GM23338 (cell line): Measurements from ENCODE around the gene LOXL1.

Experiments
- JUNB ChIP-seq: IDR thresholded peaks from one replicate; pipeline ENCODE4 v1.6.1; 2016; ENCODE audit warnings: antibody characterized with exemption; ENCODE audit not compliant: unreplicated experiment
- ZNF114 ChIP-seq: fragments of 250-450 bp; sonication (Bioruptor Pico); IDR thresholded peaks from 2 replicates; pipeline ENCODE4 v1.5.0; 2020; ENCODE audit warnings: mild to moderate bottlenecking, moderate library complexity
- TF ChIP-seq, protein P1 (sequence below), 2 experiments: fragments of 200-600 bp in 1 of 2; sonication (generic) in 1 of 2; conservative IDR thresholded peaks; 2 replicates each; pipeline versions ENCODE4 v1.5.1 to v1.6.1; 2016 to 2017; ENCODE audit warnings: antibody characterized with exemption in 2 of 2, low read depth in 2 of 2, mild to moderate bottlenecking in 2 of 2, moderate library complexity in 1 of 2

- TF ChIP-seq, protein P1, sequence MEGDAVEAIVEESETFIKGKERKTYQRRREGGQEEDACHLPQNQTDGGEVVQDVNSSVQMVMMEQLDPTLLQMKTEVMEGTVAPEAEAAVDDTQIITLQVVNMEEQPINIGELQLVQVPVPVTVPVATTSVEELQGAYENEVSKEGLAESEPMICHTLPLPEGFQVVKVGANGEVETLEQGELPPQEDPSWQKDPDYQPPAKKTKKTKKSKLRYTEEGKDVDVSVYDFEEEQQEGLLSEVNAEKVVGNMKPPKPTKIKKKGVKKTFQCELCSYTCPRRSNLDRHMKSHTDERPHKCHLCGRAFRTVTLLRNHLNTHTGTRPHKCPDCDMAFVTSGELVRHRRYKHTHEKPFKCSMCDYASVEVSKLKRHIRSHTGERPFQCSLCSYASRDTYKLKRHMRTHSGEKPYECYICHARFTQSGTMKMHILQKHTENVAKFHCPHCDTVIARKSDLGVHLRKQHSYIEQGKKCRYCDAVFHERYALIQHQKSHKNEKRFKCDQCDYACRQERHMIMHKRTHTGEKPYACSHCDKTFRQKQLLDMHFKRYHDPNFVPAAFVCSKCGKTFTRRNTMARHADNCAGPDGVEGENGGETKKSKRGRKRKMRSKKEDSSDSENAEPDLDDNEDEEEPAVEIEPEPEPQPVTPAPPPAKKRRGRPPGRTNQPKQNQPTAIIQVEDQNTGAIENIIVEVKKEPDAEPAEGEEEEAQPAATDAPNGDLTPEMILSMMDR (conservative IDR thresholded peaks at IDR 0.05; ENCODE audit: low read depth in 2 of 2) = no peak
- TF ChIP-seq JUNB (no peak), ZNF114 (CRISPR knock-in tag) (no peak)
These were observed 6.3 kb downstream of the LOXL1 start for GRCh38 chr15:73932381-73933191.
